WTC11 (cell line): ENCODE results near the gene FOCAD. TPM values are rescaled to one million over a fixed set of nuclear protein-coding genes. Genes with fewer than 3 reads are reported as not detected.

Source experiments
- ATAC-seq: fragments of 200-7000 bp; cut with Tn5 transposase; 2 replicates; pipeline ENCODE4 v1.10.0; 2021; ENCODE audit warnings: mild to moderate bottlenecking, moderate library complexity
- CTCF ChIA-PET: fragments of 300-600 bp; sonication (Branson Sonifier 250); formaldehyde crosslinking; loops from one replicate; lab custom pipeline; 2021; ENCODE audit warnings: antibody characterized with exemption; lab: Charles Lee
- POLR2A ChIA-PET: fragments of 350-600 bp; sonication (Branson Sonifier 250); formaldehyde crosslinking; loops from one replicate; lab custom pipeline; 2021; ENCODE audit warnings: antibody characterized with exemption; lab: Charles Lee
- DNase-seq: peaks from one replicate; pipeline ENCODE4 v3.0.0; 2021; ENCODE audit warnings: low spot score
- H3K27ac Mint-ChIP-seq: 2 replicates; pipeline ENCODE4 v1.8.0; 2021; ENCODE audit warnings: mixed read lengths
- H3K27me3 Mint-ChIP-seq: 2 replicates; pipeline ENCODE4 v1.8.0; 2021; ENCODE audit warnings: low read depth, mild to moderate bottlenecking, moderate library complexity, mixed read lengths
- H3K36me3 Mint-ChIP-seq: 2 replicates; pipeline ENCODE4 v1.8.0; 2021; ENCODE audit warnings: mixed read lengths
- H3K4me1 Mint-ChIP-seq: 2 replicates; pipeline ENCODE4 v1.8.0; 2022; ENCODE audit warnings: mixed read lengths
- H3K4me3 Mint-ChIP-seq: 2 replicates; pipeline ENCODE4 v1.8.0; 2021; ENCODE audit warnings: mild to moderate bottlenecking, moderate library complexity, mixed read lengths
- H3K9me3 Mint-ChIP-seq: 2 replicates; pipeline ENCODE4 v1.8.0; 2021; ENCODE audit warnings: mixed read lengths
- ARID4B ChIP-seq: sonication (generic); formaldehyde crosslinking; IDR thresholded peaks from 2 replicates; pipeline ENCODE4 v1.8.0; 2023; ENCODE audit warnings: missing genetic modification reagents, mild to moderate bottlenecking, borderline replicate concordance
- E2F1 ChIP-seq: sonication (generic); formaldehyde crosslinking; IDR thresholded peaks from 2 replicates; pipeline ENCODE4 v1.8.0; 2022; ENCODE audit warnings: mild to moderate bottlenecking, missing genetic modification reagents
- ELF4 ChIP-seq: sonication (generic); formaldehyde crosslinking; IDR thresholded peaks from 2 replicates; pipeline ENCODE4 v1.8.1; 2022; ENCODE audit warnings: low read depth, mild to moderate bottlenecking, moderate library complexity, missing genetic modification reagents
- FOXP4 ChIP-seq: sonication (generic); formaldehyde crosslinking; IDR thresholded peaks from 2 replicates; pipeline ENCODE4 v1.8.0; 2022; ENCODE audit warnings: mild to moderate bottlenecking, missing genetic modification reagents
- GRHL2 ChIP-seq: fragments of 250-450 bp; sonication (Bioruptor Pico); IDR thresholded peaks from 2 replicates; pipeline ENCODE4 v1.8.0; 2022; ENCODE audit warnings: mild to moderate bottlenecking, moderate library complexity; ENCODE audit not compliant: insufficient replicate concordance, severe bottlenecking
- IRF1 ChIP-seq: sonication (generic); formaldehyde crosslinking; IDR thresholded peaks from 2 replicates; pipeline ENCODE4 v1.8.0; 2023; ENCODE audit warnings: missing genetic modification reagents
- MAX ChIP-seq: sonication (generic); formaldehyde crosslinking; IDR thresholded peaks from 2 replicates; pipeline ENCODE4 v1.8.0; 2022; ENCODE audit warnings: mild to moderate bottlenecking, missing genetic modification reagents
- MLX ChIP-seq: sonication (generic); formaldehyde crosslinking; IDR thresholded peaks from 2 replicates; pipeline ENCODE4 v1.8.1; 2023; ENCODE audit warnings: mild to moderate bottlenecking, missing genetic modification reagents, moderate library complexity
- NFE2L1 ChIP-seq: sonication (generic); formaldehyde crosslinking; IDR thresholded peaks from 2 replicates; pipeline ENCODE4 v1.8.1; 2023; ENCODE audit warnings: missing genetic modification reagents
- NR1H2 ChIP-seq: sonication (generic); formaldehyde crosslinking; IDR thresholded peaks from 2 replicates; pipeline ENCODE4 v1.9.0; 2021; ENCODE audit warnings: mild to moderate bottlenecking, moderate library complexity, missing genetic modification reagents
- NR3C1 ChIP-seq: sonication (generic); formaldehyde crosslinking; conservative IDR thresholded peaks from 2 replicates; pipeline ENCODE4 v1.8.1; 2023; ENCODE audit warnings: low read depth, mild to moderate bottlenecking, missing genetic modification reagents
- OVOL2 ChIP-seq: fragments of 250-450 bp; sonication (Bioruptor Pico); IDR thresholded peaks from 2 replicates; pipeline ENCODE4 v1.9.0; 2021; ENCODE audit warnings: mild to moderate bottlenecking, borderline replicate concordance
- SOX15 ChIP-seq: fragments of 250-450 bp; sonication (Bioruptor Pico); IDR thresholded peaks from 2 replicates; pipeline ENCODE4 v1.9.0; 2021; ENCODE audit warnings: mild to moderate bottlenecking
- STAT6 ChIP-seq: sonication (generic); formaldehyde crosslinking; conservative IDR thresholded peaks from 2 replicates; pipeline ENCODE4 v1.8.1; 2023; ENCODE audit warnings: mild to moderate bottlenecking, low read depth, missing genetic modification reagents, moderate library complexity
- ZNF263 ChIP-seq: sonication (generic); formaldehyde crosslinking; IDR thresholded peaks from 2 replicates; pipeline ENCODE4 v1.8.1; 2022; ENCODE audit warnings: low read depth, mild to moderate bottlenecking, moderate library complexity, missing genetic modification reagents
- ZNF423 ChIP-seq: fragments of 250-450 bp; sonication (Bioruptor Pico); IDR thresholded peaks from 2 replicates; pipeline ENCODE4 v2.1.2; 2022; ENCODE audit warnings: mild to moderate bottlenecking, moderate library complexity
- ZNF425 ChIP-seq: fragments of 250-450 bp; sonication (Bioruptor Pico); conservative IDR thresholded peaks from 2 replicates; pipeline ENCODE4 v1.9.0; 2021; ENCODE audit warnings: mild to moderate bottlenecking
- ZSCAN18 ChIP-seq: fragments of 250-450 bp; sonication (Bioruptor Pico); IDR thresholded peaks from 2 replicates; pipeline ENCODE4 v2.1.2; 2022; ENCODE audit warnings: mild to moderate bottlenecking, moderate library complexity
- total RNA-seq: library from RNA; stranded (reverse); gene quantifications from 3 replicates; pipeline ENCODE4 v1.2.3, GENCODE V29; 2021

FOCAD gene
- total RNA-seq, 1 experiment from 2014 or later = 34.3 TPM

GRCh38 chr9:20742833-20743232, 58.8 kb downstream of the FOCAD start (continued):
- TF ChIP-seq STAT6 (CRISPR knock-in tag) (no peak), MLX (CRISPR knock-in tag) (no peak), ZNF263 (CRISPR knock-in tag) (no peak), FOXP4 (CRISPR knock-in tag) (no peak), ZNF423 (CRISPR knock-in tag) (no peak), NFE2L1 (CRISPR knock-in tag) (no peak), IRF1 (CRISPR knock-in tag) (no peak), ZSCAN18 (no peak)
- TF ChIP-seq, all 79 proteins: peak for 0

- H3K4me1 Mint-ChIP-seq = peaks cover 15% of the 10 kb centered on the region
- CTCF ChIA-PET = interaction anchor here (0.9 kb wide), 1 partner anchor 119 kb away, joined by 3 read pairs; no protein-coding TSS in a partner anchor
- no peak overlapping the region for H3K27ac Mint-ChIP-seq
- POLR2A ChIA-PET = no interaction called here
- H3K9me3 Mint-ChIP-seq = no peaks in the 10 kb centered on the region
- peaks cover 2% of the 10 kb centered on the region; the same call in 1 of the 2 replicates for H3K36me3 Mint-ChIP-seq
- DNase-seq (no peak), ATAC-seq (no peak)
- H3K27me3 Mint-ChIP-seq = no peaks in the 10 kb centered on the region
- H3K4me3 Mint-ChIP-seq = no peak overlapping the region
- TF ChIP-seq ZNF263 (CRISPR knock-in tag) (no peak), GRHL2 (no peak), SOX15 (CRISPR knock-in tag) (no peak), NR3C1 (CRISPR knock-in tag) (no peak), OVOL2 (CRISPR knock-in tag) (no peak), MAX (CRISPR knock-in tag) (no peak), ZNF425 (no peak), NR1H2 (CRISPR knock-in tag) (no peak), ARID4B (CRISPR knock-in tag) (no peak), E2F1 (no peak), ELF4 (no peak)
Observed at GRCh38 chr9:20744036-20744630, 60.1 kb downstream of the FOCAD start.
